A673 (cell line): ENCODE results near the gene APBB1IP. TPM values are rescaled to one million over a fixed set of nuclear protein-coding genes. Genes with fewer than 3 reads are reported as not detected.

Experiments
- BruUV-seq: library from RNA; stranded (reverse); fragments of 400-500 nt; replicated peaks from 2 replicates; lab custom pipeline; 2021; lab: Mats Ljungman, UMichigan
- CTCF ChIA-PET: fragments of 300-600 bp; sonication (Branson Sonifier 250); formaldehyde crosslinking; loops from one replicate; lab custom pipeline; 2022; ENCODE audit warnings: antibody characterized with exemption; lab: Charles Lee
- POLR2A ChIA-PET: fragments of 300-600 bp; sonication (Branson Sonifier 250); formaldehyde crosslinking; loops from one replicate; lab custom pipeline; 2022; ENCODE audit warnings: antibody characterized with exemption; ENCODE audit not compliant: low non-redundant PET; lab: Charles Lee
- DNase-seq: peaks from one replicate; pipeline ENCODE4 v3.0.0-alpha.2; 2015; ENCODE audit warnings: low spot score
- H3K27ac ChIP-seq: fragments of 200-600 bp; sonication (generic); 2 replicates; pipeline ENCODE4 v1.5.1; 2016; ENCODE audit warnings: mixed run types, low read depth, mild to moderate bottlenecking, mixed read lengths, antibody characterized with exemption, low read length; ENCODE audit not compliant: poor library complexity, severe bottlenecking
- H3K27me3 ChIP-seq: fragments of 200-600 bp; sonication (generic); replicated peaks from 2 replicates; pipeline ENCODE4 v1.6.1; 2017; ENCODE audit warnings: mixed run types, low read depth, mild to moderate bottlenecking, mixed read lengths, antibody characterized with exemption, low read length; ENCODE audit not compliant: insufficient read depth, poor library complexity
- H3K36me3 ChIP-seq: fragments of 200-600 bp; sonication (generic); 2 replicates; pipeline ENCODE4 v1.6.1; 2016; ENCODE audit warnings: mixed run types, mild to moderate bottlenecking, mixed read lengths, antibody characterized with exemption, low read length; ENCODE audit not compliant: insufficient read depth, poor library complexity, severe bottlenecking
- H3K4me1 ChIP-seq: fragments of 200-600 bp; sonication (generic); 2 replicates; pipeline ENCODE4 v1.6.1; 2017; ENCODE audit warnings: mixed run types, mild to moderate bottlenecking, mixed read lengths, antibody characterized with exemption, low read length; ENCODE audit not compliant: insufficient read depth, poor library complexity, severe bottlenecking
- H3K4me3 ChIP-seq: fragments of 200-600 bp; sonication (generic); 2 replicates; pipeline ENCODE4 v1.5.1; 2016; ENCODE audit warnings: low read depth, mixed run types, mild to moderate bottlenecking, mixed read lengths, low read length; ENCODE audit not compliant: poor library complexity, severe bottlenecking
- H3K9me3 ChIP-seq: fragments of 200-600 bp; sonication (generic); 2 replicates; pipeline ENCODE4 v1.6.1; 2016; ENCODE audit warnings: mixed run types, low read depth, mild to moderate bottlenecking, mixed read lengths, antibody characterized with exemption, low read length; ENCODE audit not compliant: poor library complexity, severe bottlenecking
- CTCF ChIP-seq: fragments of 300-800, 200-600 bp; sonication (generic); conservative IDR thresholded peaks from 2 replicates; pipeline ENCODE4 v1.5.1; 2017; ENCODE audit warnings: low read depth, mild to moderate bottlenecking, antibody characterized with exemption, low read length, moderate library complexity, mixed read lengths
- EZH2 ChIP-seq: fragments of 200-600 bp; sonication (generic); IDR thresholded peaks from 2 replicates; pipeline ENCODE4 v1.6.1; 2017; ENCODE audit warnings: borderline replicate concordance, low read depth, mild to moderate bottlenecking, mixed read lengths, antibody characterized with exemption, low read length; ENCODE audit not compliant: poor library complexity, severe bottlenecking
- intact Hi-C: fragments of 100-400 bp; cut with micrococcal nuclease; formaldehyde crosslinking; loops from one replicate; pipeline ENCODE4 v1.10.0; 2022; ENCODE audit not compliant: unreplicated experiment
- total RNA-seq: library from RNA; stranded (reverse); gene quantifications from 2 replicates; pipeline ENCODE4 v1.2.3, GENCODE V29; 2021

APBB1IP gene
- total RNA-seq, 1 experiment from 2014 or later, result not detected

- intact Hi-C loops, result no loop called here
- TF ChIP-seq EZH2, result no peak
- TF ChIP-seq CTCF, result no peak
- Histone ChIP-seq H3K4me3 (no peak overlapping the region), H3K9me3 (no peaks in the 10 kb centered on the region), H3K4me1 (no peaks in the 10 kb centered on the region), H3K36me3 (no peaks in the 10 kb centered on the region), H3K27me3 (no peaks in the 10 kb centered on the region), H3K27ac (no peak overlapping the region)
- POLR2A ChIA-PET, result no interaction called here
- BruUV-seq, result no TSS peak
- CTCF ChIA-PET, result no interaction called here
- no peak for DNase-seq
Observed at GRCh38 chr10:26457088-26457487, 18.9 kb downstream of the APBB1IP start.

GRCh38 chr10:26460736-26461135 is 22.6 kb downstream of the APBB1IP start:
- Histone ChIP-seq H3K4me3 (no peak overlapping the region), H3K36me3 (no peaks in the 10 kb centered on the region), H3K27me3 (no peaks in the 10 kb centered on the region), H3K27ac (no peak overlapping the region), H3K9me3 (no peaks in the 10 kb centered on the region), H3K4me1 (no peaks in the 10 kb centered on the region)
- TF ChIP-seq EZH2 (no peak), CTCF (no peak)
- CTCF ChIA-PET, result no interaction called here
- DNase-seq, result no peak
- POLR2A ChIA-PET, result no interaction called here
- intact Hi-C loops, result no loop called here
- BruUV-seq, result no TSS peak

- H3K36me3 ChIP-seq, result no peaks in the 10 kb centered on the region
- intact Hi-C loops, result no loop called here
- no TSS peak for BruUV-seq
- no peaks in the 10 kb centered on the region for H3K27me3 ChIP-seq
- DNase-seq, result no peak
- TF ChIP-seq CTCF, result no peak
- TF ChIP-seq EZH2, result no peak
- no peaks in the 10 kb centered on the region for H3K9me3 ChIP-seq
- no peak overlapping the region for H3K4me3 ChIP-seq
- no peaks in the 10 kb centered on the region for H3K4me1 ChIP-seq
- POLR2A ChIA-PET, result no interaction called here
- CTCF ChIA-PET, result no interaction called here
- no peak overlapping the region for H3K27ac ChIP-seq
Observed at GRCh38 chr10:26463986-26464385, 25.8 kb downstream of the APBB1IP start.
